Measurements from ENCODE around the gene SLC51B.

DNA sequence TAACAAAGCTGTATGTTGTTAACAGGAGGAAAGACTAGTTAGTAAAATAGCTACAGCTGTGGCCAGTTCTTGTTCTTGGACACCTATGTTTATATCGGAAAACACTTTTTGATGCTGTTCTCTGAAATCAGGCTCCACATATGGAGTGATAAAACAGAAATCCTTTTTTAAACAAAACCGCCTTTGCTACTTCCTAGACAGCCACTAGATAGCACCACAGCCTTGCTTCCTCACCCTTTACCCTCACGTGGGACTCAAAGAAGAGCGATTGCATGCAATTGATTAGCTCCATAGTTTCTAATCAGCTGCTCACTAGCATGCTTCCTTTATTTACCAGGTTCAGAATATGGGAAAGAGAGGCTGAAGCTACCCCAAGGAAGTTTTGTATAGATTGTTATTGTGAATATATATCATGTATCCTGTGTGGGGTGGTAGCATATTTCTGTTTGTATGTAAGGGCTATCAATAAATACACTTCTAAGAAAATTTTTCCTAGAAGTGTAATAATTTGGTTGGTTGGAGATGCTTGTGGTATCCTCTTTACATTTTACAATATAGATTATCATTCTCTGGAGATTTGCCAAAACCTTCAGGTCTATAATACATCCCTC is 11.4 kb upstream of the SLC51B start:
- TF ChIP-seq POLR2A (IDR thresholded peaks at IDR 0.05), result no peak
- TF ChIP-seq, protein P1, sequence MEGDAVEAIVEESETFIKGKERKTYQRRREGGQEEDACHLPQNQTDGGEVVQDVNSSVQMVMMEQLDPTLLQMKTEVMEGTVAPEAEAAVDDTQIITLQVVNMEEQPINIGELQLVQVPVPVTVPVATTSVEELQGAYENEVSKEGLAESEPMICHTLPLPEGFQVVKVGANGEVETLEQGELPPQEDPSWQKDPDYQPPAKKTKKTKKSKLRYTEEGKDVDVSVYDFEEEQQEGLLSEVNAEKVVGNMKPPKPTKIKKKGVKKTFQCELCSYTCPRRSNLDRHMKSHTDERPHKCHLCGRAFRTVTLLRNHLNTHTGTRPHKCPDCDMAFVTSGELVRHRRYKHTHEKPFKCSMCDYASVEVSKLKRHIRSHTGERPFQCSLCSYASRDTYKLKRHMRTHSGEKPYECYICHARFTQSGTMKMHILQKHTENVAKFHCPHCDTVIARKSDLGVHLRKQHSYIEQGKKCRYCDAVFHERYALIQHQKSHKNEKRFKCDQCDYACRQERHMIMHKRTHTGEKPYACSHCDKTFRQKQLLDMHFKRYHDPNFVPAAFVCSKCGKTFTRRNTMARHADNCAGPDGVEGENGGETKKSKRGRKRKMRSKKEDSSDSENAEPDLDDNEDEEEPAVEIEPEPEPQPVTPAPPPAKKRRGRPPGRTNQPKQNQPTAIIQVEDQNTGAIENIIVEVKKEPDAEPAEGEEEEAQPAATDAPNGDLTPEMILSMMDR (IDR thresholded peaks at IDR 0.05), result peak in 10 of 12 donors; percentile 15 to 62 (median 42)
